Endodermal cell (in vitro differentiated cells): ENCODE data around the gene JAKMIP1. TPM values are rescaled to one million over a fixed set of nuclear protein-coding genes. Genes with fewer than 3 reads are reported as not detected.

Source experiments
- DNase-seq: peaks from one replicate; pipeline ENCODE4 v3.0.0-alpha.2; 2017
- H3K27ac ChIP-seq: 2 replicates; pipeline ENCODE4 v1.5.1; 2013; ENCODE audit warnings: mild to moderate bottlenecking, low read depth, low read length, moderate library complexity
- H3K27me3 ChIP-seq: 2 replicates; pipeline ENCODE4 v1.6.1; 2013; ENCODE audit warnings: mild to moderate bottlenecking, low read length, moderate library complexity; ENCODE audit not compliant: insufficient read depth, control insufficient read depth, poor library complexity, severe bottlenecking
- H3K36me3 ChIP-seq: 2 replicates; pipeline ENCODE4 v1.7.0; 2013; ENCODE audit warnings: mild to moderate bottlenecking, low read length, moderate library complexity; ENCODE audit not compliant: control insufficient read depth, insufficient read depth
- H3K4me1 ChIP-seq: one replicate; pipeline ENCODE4 v1.7.0; 2013; ENCODE audit warnings: low read length; ENCODE audit not compliant: control insufficient read depth, insufficient read depth
- H3K4me3 ChIP-seq: 2 replicates; pipeline ENCODE4 v1.5.1; 2013; ENCODE audit warnings: mild to moderate bottlenecking, low read length, moderate library complexity
- H3K9ac ChIP-seq: 2 replicates; pipeline ENCODE4 v1.6.1; 2013; ENCODE audit warnings: mild to moderate bottlenecking, low read length, moderate library complexity; ENCODE audit not compliant: poor library complexity, severe bottlenecking; ENCODE audit errors: extremely low read depth
- H3K9me3 ChIP-seq: 2 replicates; pipeline ENCODE4 v1.6.1; 2013; ENCODE audit warnings: mild to moderate bottlenecking, low read length, moderate library complexity; ENCODE audit not compliant: control insufficient read depth
- H3K27ac Mint-ChIP-seq: 2 replicates; pipeline ENCODE4 v1.8.0; 2020; ENCODE audit warnings: mixed read lengths
- H3K27me3 Mint-ChIP-seq: 2 replicates; pipeline ENCODE4 v1.8.0; 2021; ENCODE audit warnings: mild to moderate bottlenecking, mixed read lengths; ENCODE audit not compliant: insufficient read depth
- H3K36me3 Mint-ChIP-seq: 2 replicates; pipeline ENCODE4 v1.8.0; 2020; ENCODE audit warnings: low read depth, mixed read lengths
- H3K4me1 Mint-ChIP-seq: 2 replicates; pipeline ENCODE4 v1.8.0; 2020; ENCODE audit warnings: mixed read lengths
- H3K4me3 Mint-ChIP-seq: 2 replicates; pipeline ENCODE4 v1.8.0; 2020; ENCODE audit warnings: mild to moderate bottlenecking, moderate library complexity, mixed read lengths
- H3K9me3 Mint-ChIP-seq: 2 replicates; pipeline ENCODE4 v1.8.0; 2020; ENCODE audit warnings: mild to moderate bottlenecking, mixed read lengths
- WGBS, 2 experiments: methylation state at CpG; one replicate each; pipeline versions ENCODE4 v1.1.5 to v1.1.7; 2013; ENCODE audit warnings: missing lambda C conversion rate in 2 of 2, mixed read lengths in 1 of 2; ENCODE audit not compliant: insufficient coverage in 1 of 2, insufficient read length in 1 of 2; 5-methylcytosine and 5-hydroxymethylcytosine counted together
- total RNA-seq, 2 donors: library from RNA; stranded (reverse); fragmentation: NEBNext Ultra II Directional in 1 of 2; extraction: Animal tissue kit (Norgen Biotek cat#: 25700) in 1 of 2; gene quantifications; 2 replicates in 1 of 2; 3 replicates in 1 of 2; pipeline ENCODE4 v1.2.1, GENCODE V29; 2021
- TF ChIP-seq, protein P1 (sequence below): fragments of 200-600 bp; sonication (generic); conservative IDR thresholded peaks from 2 replicates; pipeline ENCODE4 v1.5.0; 2021; ENCODE audit warnings: antibody characterized with exemption, mild to moderate bottlenecking

JAKMIP1 gene
- total RNA-seq, 2 donors from 2014 or later: 10.4 to 11.2 TPM

- Mint-ChIP-seq H3K36me3 (peaks cover 15% of the 10 kb centered on the region), H3K9me3 (peaks cover 1% of the 10 kb centered on the region), H3K27ac (no peak overlapping the region), H3K27me3 (peaks cover 2% of the 10 kb centered on the region), H3K4me3 (no peak overlapping the region), H3K4me1 (no peaks in the 10 kb centered on the region)
- Histone ChIP-seq H3K27ac (no peak overlapping the region), H3K4me3 (no peak overlapping the region), H3K9me3 (peaks cover 7% of the 10 kb centered on the region), H3K9ac (no peak overlapping the region), H3K27me3 (no peaks in the 10 kb centered on the region), H3K4me1 (no peaks in the 10 kb centered on the region), H3K36me3 (peaks cover 18% of the 10 kb centered on the region)
- peak; percentile 89 for DNase-seq
- TF ChIP-seq, protein P1, sequence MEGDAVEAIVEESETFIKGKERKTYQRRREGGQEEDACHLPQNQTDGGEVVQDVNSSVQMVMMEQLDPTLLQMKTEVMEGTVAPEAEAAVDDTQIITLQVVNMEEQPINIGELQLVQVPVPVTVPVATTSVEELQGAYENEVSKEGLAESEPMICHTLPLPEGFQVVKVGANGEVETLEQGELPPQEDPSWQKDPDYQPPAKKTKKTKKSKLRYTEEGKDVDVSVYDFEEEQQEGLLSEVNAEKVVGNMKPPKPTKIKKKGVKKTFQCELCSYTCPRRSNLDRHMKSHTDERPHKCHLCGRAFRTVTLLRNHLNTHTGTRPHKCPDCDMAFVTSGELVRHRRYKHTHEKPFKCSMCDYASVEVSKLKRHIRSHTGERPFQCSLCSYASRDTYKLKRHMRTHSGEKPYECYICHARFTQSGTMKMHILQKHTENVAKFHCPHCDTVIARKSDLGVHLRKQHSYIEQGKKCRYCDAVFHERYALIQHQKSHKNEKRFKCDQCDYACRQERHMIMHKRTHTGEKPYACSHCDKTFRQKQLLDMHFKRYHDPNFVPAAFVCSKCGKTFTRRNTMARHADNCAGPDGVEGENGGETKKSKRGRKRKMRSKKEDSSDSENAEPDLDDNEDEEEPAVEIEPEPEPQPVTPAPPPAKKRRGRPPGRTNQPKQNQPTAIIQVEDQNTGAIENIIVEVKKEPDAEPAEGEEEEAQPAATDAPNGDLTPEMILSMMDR: peak; percentile 87
- WGBS, 2 experiments: 60 to 79% methylated on average over 5 to 7 of the region's 7 CpGs
Measured at GRCh38 chr4:6087669-6088341, 112.5 kb downstream of the JAKMIP1 start.

DNA sequence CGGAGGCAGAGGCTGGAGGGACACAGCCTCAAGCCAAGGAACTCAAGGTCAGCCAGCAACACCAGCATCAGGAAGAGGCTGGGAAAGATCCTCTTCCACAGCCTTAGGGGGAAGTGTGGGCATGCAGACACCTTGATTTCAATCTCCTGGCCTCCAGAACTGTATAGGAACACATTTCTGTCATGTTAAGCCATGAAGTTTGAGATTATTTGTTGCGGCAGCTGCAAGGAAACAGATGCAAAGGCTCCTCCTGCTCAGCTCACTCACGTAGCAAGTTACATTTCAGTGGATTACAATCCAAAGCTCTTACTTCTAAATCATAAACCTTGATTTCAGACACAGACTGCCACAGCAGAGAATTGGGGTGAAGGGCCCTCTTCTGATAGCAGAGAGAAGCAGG is 113.5 kb downstream of the JAKMIP1 start:
- Mint-ChIP-seq H3K27me3 (peaks cover 2% of the 10 kb centered on the region), H3K4me1 (no peaks in the 10 kb centered on the region)
- WGBS, 2 experiments: 88 to 99% methylated on average over 1 to 3 of the region's 3 CpGs

DNA sequence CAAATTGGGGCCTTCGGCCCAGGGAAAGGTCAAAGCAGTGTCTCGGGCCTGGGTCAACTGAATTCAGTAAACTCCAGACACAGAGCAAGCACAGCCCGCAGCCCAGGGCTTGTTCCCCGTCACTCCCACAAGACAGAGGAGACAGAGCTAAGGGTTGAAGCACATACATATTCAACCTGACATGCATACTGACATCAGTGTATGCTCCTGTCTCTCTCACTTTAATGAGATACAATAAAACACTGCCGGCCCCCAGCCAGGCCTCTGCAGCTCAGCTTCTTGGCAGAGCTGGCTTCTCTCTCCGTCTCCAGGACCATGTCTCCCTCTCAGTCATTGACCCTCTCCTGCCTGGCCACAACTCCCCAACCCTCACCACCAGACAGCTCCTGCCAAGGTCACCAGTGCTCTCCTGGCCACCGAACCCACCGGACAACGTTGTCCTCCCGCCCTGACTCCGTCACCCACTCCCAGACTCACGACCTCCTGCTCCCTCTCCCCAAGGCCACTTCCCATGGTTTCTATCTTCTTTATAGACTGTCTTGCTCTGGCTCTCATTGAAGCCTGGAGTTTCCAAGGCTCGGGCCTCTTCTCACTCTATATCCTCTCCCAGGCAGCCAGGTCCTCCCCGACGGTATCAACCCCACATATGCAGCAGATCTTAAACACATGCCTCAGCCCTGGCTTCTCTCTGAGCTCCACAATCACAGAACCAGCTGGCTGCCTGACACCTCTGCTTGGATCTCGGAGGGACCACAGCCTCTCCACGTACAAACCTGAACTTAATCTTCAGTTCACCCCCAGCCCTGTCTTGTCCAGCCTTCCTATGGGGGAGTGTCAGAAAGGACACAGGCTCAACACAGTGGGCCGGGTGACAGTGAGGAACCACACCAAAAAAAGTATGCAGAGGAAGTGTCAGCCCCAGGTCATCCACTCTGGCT is 114.4 kb downstream of the JAKMIP1 start:
- DNase-seq: peak; percentile 34
- TF ChIP-seq, protein P1: no peak
- H3K4me3 ChIP-seq: no peak overlapping the region
- Mint-ChIP-seq H3K9me3 (peaks cover 1% of the 10 kb centered on the region), H3K4me1 (no peaks in the 10 kb centered on the region), H3K36me3 (peaks cover 30% of the 10 kb centered on the region), H3K27me3 (peaks cover 2% of the 10 kb centered on the region), H3K27ac (no peak overlapping the region), H3K4me3 (no peak overlapping the region)
- peaks cover 23% of the 10 kb centered on the region for H3K36me3 ChIP-seq
- no peaks in the 10 kb centered on the region for H3K4me1 ChIP-seq
- H3K9ac ChIP-seq: no peak overlapping the region
- H3K27me3 ChIP-seq: no peaks in the 10 kb centered on the region
- peaks cover 7% of the 10 kb centered on the region for H3K9me3 ChIP-seq
- no peak overlapping the region for H3K27ac ChIP-seq
- WGBS, 2 experiments: 88 to 91% methylated on average over 18 of the region's 18 CpGs

More for the DNA sequence above, 113.5 kb downstream of the JAKMIP1 start:
- Histone ChIP-seq H3K9ac (no peak overlapping the region), H3K4me3 (no peak overlapping the region), H3K27ac (no peak overlapping the region), H3K36me3 (peaks cover 19% of the 10 kb centered on the region), H3K27me3 (no peaks in the 10 kb centered on the region), H3K9me3 (peaks cover 7% of the 10 kb centered on the region), H3K4me1 (no peaks in the 10 kb centered on the region)
- TF ChIP-seq, protein P1: no peak
- no peak for DNase-seq
- H3K36me3 Mint-ChIP-seq: peaks cover 22% of the 10 kb centered on the region
- H3K4me3 Mint-ChIP-seq: no peak overlapping the region
- no peak overlapping the region for H3K27ac Mint-ChIP-seq
- peaks cover 1% of the 10 kb centered on the region for H3K9me3 Mint-ChIP-seq
